ENCODE measurements around the gene N4BP2L2.

The N4BP2L2 gene

DNA sequence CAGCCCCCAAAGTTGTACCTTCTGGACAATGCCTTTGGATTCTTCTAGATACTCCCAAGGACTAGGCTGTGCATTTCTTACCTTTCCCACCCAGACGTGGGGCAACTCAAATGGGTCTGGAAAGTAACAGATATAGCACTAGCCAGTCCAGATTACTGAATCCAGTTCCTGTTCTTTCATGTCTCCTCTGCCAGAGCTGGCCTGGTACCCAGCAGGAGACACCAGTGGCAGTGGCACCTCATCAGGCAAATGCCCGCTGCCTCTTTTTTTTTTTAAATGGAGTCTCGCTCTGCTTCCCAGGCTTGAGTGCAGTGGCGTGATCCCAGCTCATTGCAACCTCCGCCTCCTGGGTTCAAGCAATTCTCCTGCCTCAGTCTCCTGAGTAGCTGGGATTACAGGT lies 43.2 kb downstream of the N4BP2L2 start:
- no peaks in the 10 kb centered on the region for H3K4me1 ChIP-seq (ENCODE audit: insufficient read depth, low read length)
- no peaks in the 10 kb centered on the region for H3K36me3 ChIP-seq (ENCODE audit: insufficient read depth, low read length)
- no peaks in the 10 kb centered on the region for H3K27me3 ChIP-seq (ENCODE audit: insufficient read depth, low read length, poor library complexity)
- H3K4me2 ChIP-seq (ENCODE audit: insufficient read depth, low read length), result no peak overlapping the region
- DNase-seq (no peak), ATAC-seq (ENCODE audit: insufficient read depth, low read depth) (no peak; the same call in 2 of the 3 replicates)
- H3K27ac ChIP-seq (ENCODE audit: low read length), result no peak overlapping the region
- H2AFZ ChIP-seq (ENCODE audit: low read depth, low read length), result no peak overlapping the region
- no peak overlapping the region for H3K9ac ChIP-seq (ENCODE audit: low read depth, low read length)
- TF ChIP-seq EZH2 (IDR thresholded peaks at IDR 0.05; ENCODE audit: borderline replicate concordance, low read depth, low read length, severe bottlenecking), result no peak
- TF ChIP-seq, protein P1, sequence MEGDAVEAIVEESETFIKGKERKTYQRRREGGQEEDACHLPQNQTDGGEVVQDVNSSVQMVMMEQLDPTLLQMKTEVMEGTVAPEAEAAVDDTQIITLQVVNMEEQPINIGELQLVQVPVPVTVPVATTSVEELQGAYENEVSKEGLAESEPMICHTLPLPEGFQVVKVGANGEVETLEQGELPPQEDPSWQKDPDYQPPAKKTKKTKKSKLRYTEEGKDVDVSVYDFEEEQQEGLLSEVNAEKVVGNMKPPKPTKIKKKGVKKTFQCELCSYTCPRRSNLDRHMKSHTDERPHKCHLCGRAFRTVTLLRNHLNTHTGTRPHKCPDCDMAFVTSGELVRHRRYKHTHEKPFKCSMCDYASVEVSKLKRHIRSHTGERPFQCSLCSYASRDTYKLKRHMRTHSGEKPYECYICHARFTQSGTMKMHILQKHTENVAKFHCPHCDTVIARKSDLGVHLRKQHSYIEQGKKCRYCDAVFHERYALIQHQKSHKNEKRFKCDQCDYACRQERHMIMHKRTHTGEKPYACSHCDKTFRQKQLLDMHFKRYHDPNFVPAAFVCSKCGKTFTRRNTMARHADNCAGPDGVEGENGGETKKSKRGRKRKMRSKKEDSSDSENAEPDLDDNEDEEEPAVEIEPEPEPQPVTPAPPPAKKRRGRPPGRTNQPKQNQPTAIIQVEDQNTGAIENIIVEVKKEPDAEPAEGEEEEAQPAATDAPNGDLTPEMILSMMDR (IDR thresholded peaks at IDR 0.05; ENCODE audit: borderline replicate concordance, extremely low read depth, low read length, poor library complexity, severe bottlenecking), result no peak
- H4K20me1 ChIP-seq (ENCODE audit: insufficient read depth, low read length), result no peaks in the 10 kb centered on the region
- no peak overlapping the region for H3K4me3 ChIP-seq (ENCODE audit: low read depth in 1 of 2, low read length in 2 of 2)
- no peaks in the 10 kb centered on the region for H3K9me3 ChIP-seq (ENCODE audit: insufficient read depth, low read length, severe bottlenecking)
- H3K79me2 ChIP-seq (ENCODE audit: insufficient read depth, low read length), result no peaks in the 10 kb centered on the region

DNA sequence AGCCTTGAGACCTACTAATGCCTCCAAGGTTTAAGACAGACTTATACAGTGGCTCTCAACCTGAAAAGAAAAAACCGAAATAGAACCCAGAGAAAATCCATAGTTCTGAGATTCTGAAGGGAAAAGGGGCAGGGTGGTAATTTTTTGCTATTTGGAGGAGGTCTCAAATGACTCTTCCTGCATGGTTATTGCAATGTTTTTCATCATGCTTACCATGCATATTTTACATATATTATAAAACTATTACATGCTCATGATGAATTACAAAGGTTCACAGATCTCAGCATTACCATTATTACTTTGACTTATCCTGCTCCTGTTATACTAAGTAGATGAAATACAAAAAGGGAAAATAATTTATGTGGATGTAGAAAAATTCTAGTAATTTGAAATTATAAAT lies 47.6 kb downstream of the N4BP2L2 start:
- no peaks in the 10 kb centered on the region for H3K4me1 ChIP-seq (ENCODE audit: insufficient read depth, low read length)
- H3K9ac ChIP-seq (ENCODE audit: low read depth, low read length), result no peak overlapping the region
- H3K4me3 ChIP-seq (ENCODE audit: low read depth in 1 of 2, low read length in 2 of 2), result no peak overlapping the region
- H3K27me3 ChIP-seq (ENCODE audit: insufficient read depth, low read length, poor library complexity), result no peaks in the 10 kb centered on the region
- H3K4me2 ChIP-seq (ENCODE audit: insufficient read depth, low read length), result no peak overlapping the region
- TF ChIP-seq, protein P1 (IDR thresholded peaks at IDR 0.05; ENCODE audit: borderline replicate concordance, extremely low read depth, low read length, poor library complexity, severe bottlenecking), result no peak
- no peak for TF ChIP-seq EZH2 (IDR thresholded peaks at IDR 0.05; ENCODE audit: borderline replicate concordance, low read depth, low read length, severe bottlenecking)
- H2AFZ ChIP-seq (ENCODE audit: low read depth, low read length), result no peak overlapping the region
- H3K36me3 ChIP-seq (ENCODE audit: insufficient read depth, low read length), result no peaks in the 10 kb centered on the region
- no peak for ATAC-seq (ENCODE audit: insufficient read depth, low read depth)
- no peaks in the 10 kb centered on the region for H4K20me1 ChIP-seq (ENCODE audit: insufficient read depth, low read length)
- no peaks in the 10 kb centered on the region for H3K79me2 ChIP-seq (ENCODE audit: insufficient read depth, low read length)
- no peak overlapping the region for H3K27ac ChIP-seq (ENCODE audit: low read length)
- no peak for DNase-seq
- H3K9me3 ChIP-seq (ENCODE audit: insufficient read depth, low read length, severe bottlenecking), result no peaks in the 10 kb centered on the region

GRCh38 chr13:32476892-32477291 lies 61.7 kb downstream of the N4BP2L2 start:
- no peak for ATAC-seq (ENCODE audit: insufficient read depth, low read depth)
- no peaks in the 10 kb centered on the region for H3K36me3 ChIP-seq (ENCODE audit: insufficient read depth, low read length)

More at GRCh38 chr13:32476892-32477291, 61.7 kb downstream of the N4BP2L2 start:
- no peaks in the 10 kb centered on the region for H4K20me1 ChIP-seq (ENCODE audit: insufficient read depth, low read length)
- no peak overlapping the region for H3K4me2 ChIP-seq (ENCODE audit: insufficient read depth, low read length)
- TF ChIP-seq, protein P1 (IDR thresholded peaks at IDR 0.05; ENCODE audit: borderline replicate concordance, extremely low read depth, low read length, poor library complexity, severe bottlenecking), result no peak
- TF ChIP-seq EZH2 (IDR thresholded peaks at IDR 0.05; ENCODE audit: borderline replicate concordance, low read depth, low read length, severe bottlenecking), result no peak
- H3K4me3 ChIP-seq (ENCODE audit: low read depth in 1 of 2, low read length in 2 of 2), result no peak overlapping the region
- no peak for DNase-seq
- H3K9ac ChIP-seq (ENCODE audit: low read depth, low read length), result no peak overlapping the region
- no peaks in the 10 kb centered on the region for H3K4me1 ChIP-seq (ENCODE audit: insufficient read depth, low read length)
- H3K9me3 ChIP-seq (ENCODE audit: insufficient read depth, low read length, severe bottlenecking), result no peaks in the 10 kb centered on the region
- H2AFZ ChIP-seq (ENCODE audit: low read depth, low read length), result no peak overlapping the region
- no peaks in the 10 kb centered on the region for H3K27me3 ChIP-seq (ENCODE audit: insufficient read depth, low read length, poor library complexity)
- H3K27ac ChIP-seq (ENCODE audit: low read length), result no peak overlapping the region
- H3K79me2 ChIP-seq (ENCODE audit: insufficient read depth, low read length), result no peaks in the 10 kb centered on the region
